DMS153 (cell line): Measurements from ENCODE around the gene RBKS.
"Not testable (repeated sequence)": the region's sequence is repeated elsewhere in the genome, so short reads cannot be mapped to it uniquely, and the experiment has no call there.

Source experiments
- DNase-seq: peaks from one replicate; lab custom pipeline; 2025; lab: John Stamatoyannopoulos, UW

RBKS gene

GRCh38 chr2:27762951-27763906, 127.0 kb downstream of the RBKS start:
- DNase-seq: no peak

GRCh38 chr2:27756544-27757498, 133.4 kb downstream of the RBKS start:
- DNase-seq: no peak

DNA sequence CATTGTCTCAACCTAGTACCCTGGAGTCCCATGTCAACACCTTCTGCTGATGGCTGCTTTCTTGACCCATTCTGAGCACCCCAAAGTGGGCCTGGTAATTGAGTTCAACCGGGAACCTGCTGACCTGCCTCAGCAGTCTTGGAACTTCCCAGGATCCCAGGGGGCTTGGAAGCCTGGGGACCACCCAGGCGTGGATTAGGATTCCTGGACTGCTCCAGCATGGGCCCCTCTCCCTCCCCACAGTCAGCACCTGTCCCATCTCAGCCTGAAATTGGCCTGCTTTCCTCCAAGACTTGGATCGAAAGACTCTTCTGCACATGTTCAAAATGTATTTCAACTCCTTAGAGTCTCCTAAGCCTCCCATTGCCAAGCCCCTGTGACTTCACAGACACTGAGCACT, 134.1 kb downstream of the RBKS start:
- no peak for DNase-seq

GRCh38 chr2:27754831-27755230, 135.4 kb downstream of the RBKS start:
- DNase-seq: no peak

DNA sequence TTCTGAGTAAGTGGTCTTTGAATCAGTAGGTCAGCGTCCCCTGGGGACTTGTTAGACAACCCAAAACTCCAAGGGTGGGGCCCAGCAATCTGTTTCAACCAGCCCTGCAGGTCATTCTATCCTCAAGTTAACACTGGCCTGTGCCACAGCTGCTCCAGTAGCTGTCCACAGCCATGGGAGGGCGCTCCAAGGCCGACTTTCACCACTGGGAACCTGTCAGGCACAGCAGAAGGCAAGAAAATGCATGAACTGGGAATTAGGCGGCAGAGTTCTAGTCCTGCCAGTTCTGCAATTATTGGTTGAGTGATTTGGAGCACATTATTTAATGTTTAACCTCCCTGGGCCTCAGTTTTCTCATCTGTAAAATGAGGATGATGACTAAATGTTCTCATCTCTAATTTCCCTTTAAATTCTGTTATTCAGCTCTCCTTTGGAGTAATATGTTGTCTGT, 136.0 kb downstream of the RBKS start:
- peak; percentile 44 for DNase-seq

DNA sequence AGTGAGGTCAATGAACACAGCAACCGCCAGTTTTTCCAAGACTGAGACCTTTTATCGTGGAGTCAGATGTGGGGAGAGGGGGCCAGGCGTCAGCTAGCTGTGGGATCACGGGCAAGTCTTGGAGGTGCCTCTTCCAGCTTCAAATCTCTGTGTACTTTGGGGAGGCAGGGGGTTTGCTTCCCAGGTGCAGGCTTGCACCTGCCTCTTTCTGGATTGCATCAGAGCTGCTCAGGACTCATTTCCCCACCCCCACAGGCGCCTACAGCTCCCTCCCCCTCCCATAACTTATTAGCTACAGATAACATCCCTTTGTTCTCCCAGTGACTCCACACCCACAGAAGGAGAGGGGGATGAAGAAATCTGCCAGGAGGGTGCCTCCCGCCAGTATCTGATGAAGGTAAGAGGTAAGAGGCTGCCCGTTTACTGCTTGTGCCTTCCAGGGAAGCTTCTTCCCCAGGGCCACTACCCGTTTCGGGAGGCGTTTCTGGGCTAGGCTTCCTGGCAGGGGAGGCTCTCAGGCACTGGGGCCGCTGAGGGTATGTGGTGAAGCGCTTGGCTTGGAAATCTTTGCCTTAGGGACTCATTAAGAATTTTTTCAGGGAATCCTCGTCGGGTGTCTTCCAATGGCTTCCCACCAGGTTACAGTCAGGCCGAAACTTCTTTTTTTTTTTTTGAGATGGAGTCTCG, 137.5 kb downstream of the RBKS start:
- peak; percentile 75 for DNase-seq

DNA sequence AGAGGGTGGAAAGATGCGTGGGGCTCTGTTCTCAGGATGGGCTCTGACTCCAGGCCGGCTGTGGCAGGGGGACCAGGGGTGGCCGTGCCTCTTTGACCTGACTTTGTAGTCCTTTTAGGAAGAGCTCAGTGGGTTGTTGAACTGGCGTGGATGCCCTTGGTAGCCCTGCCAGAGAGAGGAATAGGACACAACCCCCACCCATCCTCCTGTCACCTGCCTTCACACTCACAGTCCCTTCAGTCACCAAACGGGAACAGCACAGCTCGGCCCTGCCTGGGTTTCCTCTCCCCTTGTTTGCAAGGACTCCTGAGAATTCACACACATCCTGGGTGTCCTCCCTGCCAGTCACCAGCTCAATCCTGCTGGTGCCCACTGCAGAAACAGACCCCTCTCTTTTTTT, 138.8 kb downstream of the RBKS start:
- no peak for DNase-seq

DNA sequence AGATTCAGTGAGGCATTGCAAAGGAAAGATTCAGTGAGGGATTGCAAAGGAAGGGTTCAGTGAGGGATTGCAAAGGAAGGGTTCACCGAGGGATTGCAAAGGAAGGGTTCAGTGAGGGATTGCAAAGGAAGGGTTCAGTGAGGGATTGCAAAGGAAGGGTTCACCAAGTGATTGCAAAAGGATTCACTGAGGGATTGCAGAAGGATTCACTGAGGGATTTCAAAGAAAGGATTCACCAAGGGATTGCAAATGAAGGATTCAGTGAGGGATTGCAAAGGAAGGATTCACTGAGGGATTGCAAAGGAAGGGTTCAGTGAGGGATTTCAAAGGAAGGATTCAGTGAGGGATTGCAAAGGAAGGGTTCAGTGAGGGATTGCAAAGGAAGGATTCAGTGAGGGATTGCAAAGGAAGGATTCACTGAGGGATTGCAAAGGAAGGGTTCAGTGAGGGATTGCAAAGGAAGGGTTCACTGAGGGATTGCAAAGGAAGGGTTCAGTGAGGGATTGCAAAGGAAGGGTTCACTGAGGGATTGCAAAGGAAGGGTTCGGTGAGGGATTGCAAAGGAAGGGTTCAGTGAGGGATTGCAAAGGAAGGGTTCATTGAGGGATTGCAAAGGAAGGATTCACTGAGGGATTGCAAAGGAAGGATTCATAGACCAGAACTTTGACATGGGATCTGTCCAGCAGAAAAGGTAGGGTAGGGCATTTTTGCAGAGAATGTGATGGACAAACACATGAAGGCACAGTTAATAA, 141.2 kb downstream of the RBKS start:
- not testable (repeated sequence) for DNase-seq

- DNase-seq: no peak
Observed at GRCh38 chr2:27747827-27748352, 142.3 kb downstream of the RBKS start.

GRCh38 chr2:27746325-27746724, 143.9 kb downstream of the RBKS start:
- no peak for DNase-seq

GRCh38 chr2:27745494-27745893, 144.7 kb downstream of the RBKS start:
- DNase-seq: not testable (repeated sequence)

GRCh38 chr2:27742571-27742970, 147.6 kb downstream of the RBKS start:
- DNase-seq: no peak

DNA sequence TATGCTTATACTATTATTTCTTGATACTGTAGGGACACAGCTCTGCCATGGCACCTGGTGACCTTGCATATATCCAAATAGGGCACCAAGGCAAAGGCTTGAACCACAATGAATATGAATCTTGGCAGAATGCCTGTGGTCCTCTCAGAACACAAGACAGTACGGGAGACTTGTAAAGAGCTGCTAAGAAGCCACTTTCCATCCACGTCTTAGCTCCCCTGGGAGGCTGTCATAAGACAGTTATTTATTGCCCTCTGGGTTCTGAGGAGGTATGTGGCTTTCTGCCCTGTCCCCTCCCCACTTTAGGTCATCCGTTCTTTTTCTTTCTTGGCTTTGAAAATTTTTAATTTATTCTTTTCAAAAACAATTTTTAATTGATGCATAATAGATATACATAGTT, 148.5 kb downstream of the RBKS start:
- no peak for DNase-seq

- DNase-seq: no peak
Observed at GRCh38 chr2:27739058-27739373, 151.2 kb downstream of the RBKS start.

GRCh38 chr2:27738349-27739057, 151.7 kb downstream of the RBKS start:
- DNase-seq: no peak

GRCh38 chr2:27737676-27738348, 152.4 kb downstream of the RBKS start:
- DNase-seq: no peak

DNA sequence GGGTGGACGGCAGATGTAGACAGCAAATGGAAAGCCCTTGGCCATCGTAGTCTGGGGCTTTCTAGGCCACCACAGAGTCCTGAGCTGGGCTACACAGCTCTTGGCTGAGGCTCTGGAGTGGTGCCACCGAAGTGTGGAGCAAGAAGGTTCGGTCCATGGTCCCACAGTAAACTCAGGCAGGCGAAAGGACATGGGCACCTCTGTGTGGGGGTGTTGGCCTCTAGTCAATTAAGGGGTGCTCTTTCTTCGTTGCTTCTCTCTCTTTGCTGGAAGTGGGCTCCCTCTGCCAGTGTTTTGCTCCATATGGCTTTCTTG, 153.3 kb downstream of the RBKS start:
- no peak for DNase-seq

DNA sequence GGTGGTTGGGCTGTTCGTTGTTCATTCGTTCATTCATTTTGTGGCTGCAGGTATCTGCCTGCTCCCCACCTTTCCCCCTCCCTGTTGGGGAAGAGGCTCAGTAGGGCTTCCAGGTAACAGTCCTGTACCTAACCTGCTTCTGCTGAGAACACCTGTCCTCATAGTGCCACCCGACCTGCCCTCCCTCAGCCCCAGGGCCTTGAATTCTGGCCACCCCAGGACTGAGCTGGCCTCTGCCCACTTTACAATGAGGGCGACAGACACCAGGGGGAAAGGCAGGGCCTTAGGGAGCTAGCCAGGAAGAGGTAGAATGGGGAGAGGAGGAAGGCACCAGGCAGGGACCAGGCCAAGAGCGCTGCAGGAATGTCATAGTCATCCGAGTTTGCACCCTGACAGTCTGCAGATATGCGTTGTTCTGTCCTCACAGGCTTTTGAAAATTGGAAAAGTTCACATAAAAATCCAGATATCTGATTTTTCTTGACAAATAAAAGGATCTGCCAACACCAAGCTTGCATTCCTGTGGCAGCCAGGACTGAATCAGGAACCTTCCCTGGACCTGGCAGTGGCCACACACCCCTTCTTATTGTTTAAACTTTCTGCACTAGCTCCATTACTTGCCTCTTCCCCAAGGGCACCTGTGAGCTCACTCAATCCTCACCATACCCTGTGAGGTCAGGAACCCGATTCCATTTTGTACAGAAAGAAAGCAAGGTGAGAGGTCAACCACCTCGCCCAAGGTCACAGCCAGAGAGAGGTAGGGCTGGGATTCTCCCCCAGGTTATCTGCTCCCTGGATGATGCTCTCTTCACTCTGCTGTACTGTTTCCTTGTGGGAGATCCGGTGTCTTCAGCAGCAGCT, 153.9 kb downstream of the RBKS start:
- DNase-seq: no peak

DNA sequence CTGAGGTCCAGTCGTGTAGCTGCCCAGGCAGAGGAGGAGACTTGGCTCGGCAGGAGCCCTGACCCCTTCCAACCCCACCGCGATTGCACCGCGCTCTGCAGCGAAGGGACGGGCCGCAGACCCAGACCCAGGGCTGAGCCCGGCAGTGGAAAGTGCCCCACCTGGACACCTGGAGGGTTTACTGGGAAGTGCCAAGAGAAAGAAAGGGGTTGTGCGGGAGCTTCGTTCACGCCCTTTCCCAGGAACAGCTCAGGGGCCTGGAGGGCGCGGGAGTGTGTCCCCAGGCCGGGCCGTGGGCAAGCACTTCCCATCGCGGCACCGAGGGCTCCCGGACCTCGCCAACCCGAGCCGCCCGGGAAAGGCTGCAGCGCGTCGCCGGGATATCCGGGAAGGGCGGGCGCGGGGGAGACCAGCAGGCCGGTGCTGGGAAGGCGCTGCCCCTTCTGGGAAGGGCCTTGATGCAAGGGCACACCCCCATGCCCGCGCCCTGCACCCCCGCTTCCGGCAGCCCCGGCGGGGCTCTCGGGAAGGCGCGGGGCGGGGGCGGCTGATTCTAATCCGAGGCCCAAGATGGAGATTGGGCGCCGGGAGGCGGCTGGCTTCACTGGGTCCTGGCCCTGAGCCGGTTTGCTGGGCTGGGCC, 154.8 kb downstream of the RBKS start:
- DNase-seq: peak; percentile 74
